SK-N-SH (cell line): ENCODE data around the gene RNF166. TPM values are rescaled to one million over a fixed set of nuclear protein-coding genes. Genes with fewer than 3 reads are reported as not detected.
A peak's percentile ranks its signal among the peaks of the same experiment; 100 is the strongest.

Experiments
- CTCF ChIA-PET: fragments of 300-600, 350-600 bp; formaldehyde crosslinking; extraction: SDS; loops from one replicate; lab custom pipeline; 2021; lab: Yijun Ruan, JAX
- POLR2A ChIA-PET: fragments of 350-600 bp; sonication (Branson Sonifier 250); formaldehyde crosslinking; extraction: SDS; loops from one replicate; lab custom pipeline; 2020; ENCODE audit warnings: antibody characterized with exemption, inconsistent platforms; lab: Yijun Ruan, JAX
- DNase-seq: peaks from one replicate; pipeline ENCODE4 v3.0.0; 2012
- H2AFZ ChIP-seq: fragments of 200-600 bp; sonication (generic); 2 replicates; pipeline ENCODE4 v1.8.1; 2016; ENCODE audit warnings: antibody characterized with exemption, mild to moderate bottlenecking, low read depth
- H3F3A ChIP-seq: fragments of 200-600 bp; sonication (generic); replicated peaks from 2 replicates; pipeline ENCODE3; 2016; ENCODE audit warnings: antibody characterized with exemption, mild to moderate bottlenecking; ENCODE audit not compliant: insufficient read depth
- H3K27ac ChIP-seq, 2 experiments: fragments of 200-500 bp in 1 of 2; fragments of 200-600 bp in 1 of 2; sonication (Bioruptor generic) in 1 of 2; sonication (generic), shearing (Covaris generic) in 1 of 2; 2 replicates each; pipeline versions ENCODE4 v1.5.1 to v1.6.1; 2014 to 2016; ENCODE audit warnings: low read depth in 2 of 2, inconsistent platforms in 1 of 2, low read length in 1 of 2, mild to moderate bottlenecking in 1 of 2, mixed read lengths in 1 of 2
- H3K27me3 ChIP-seq: fragments of 200-600 bp; sonication (generic), shearing (Covaris generic); 2 replicates; pipeline ENCODE4 v1.6.1; 2016; ENCODE audit warnings: mixed run types; ENCODE audit not compliant: insufficient read depth
- H3K36me3 ChIP-seq, 2 experiments: fragments of 200-500 bp in 1 of 2; fragments of 200-600 bp in 1 of 2; sonication (Bioruptor generic) in 1 of 2; sonication (generic) in 1 of 2; replicated peaks in 1 of 2; 2 replicates each; pipeline versions ENCODE3 to v1.5.1; 2014 to 2016; ENCODE audit warnings: low read length in 1 of 2, mild to moderate bottlenecking in 1 of 2; ENCODE audit not compliant: insufficient read depth in 2 of 2, control insufficient read depth in 1 of 2
- H3K4me1 ChIP-seq, 2 experiments: fragments of 200-500 bp in 1 of 2; fragments of 200-600 bp in 1 of 2; sonication (Bioruptor generic) in 1 of 2; sonication (generic), shearing (Covaris generic) in 1 of 2; 2 replicates each; pipeline versions ENCODE4 v1.5.1 to v1.6.1; 2014 to 2016; ENCODE audit warnings: low read depth in 1 of 2, low read length in 1 of 2, mixed run types in 1 of 2; ENCODE audit not compliant: insufficient read depth in 2 of 2, control insufficient read depth in 1 of 2
- H3K4me2 ChIP-seq: fragments of 200-600 bp; sonication (generic), shearing (Covaris generic); 2 replicates; pipeline ENCODE4 v1.6.1; 2017; ENCODE audit warnings: mixed run types
- H3K4me3 ChIP-seq, 2 experiments: fragments of 200-500 bp in 1 of 2; fragments of 200-600 bp in 1 of 2; sonication (Bioruptor generic) in 1 of 2; sonication (generic), shearing (Covaris generic) in 1 of 2; 2 replicates each; pipeline versions ENCODE4 v1.5.1 to v1.8.1; 2014 to 2016; ENCODE audit warnings: low read depth in 2 of 2, inconsistent platforms in 1 of 2, low read length in 1 of 2, mild to moderate bottlenecking in 1 of 2, mixed read lengths in 1 of 2, moderate library complexity in 1 of 2
- H3K79me2 ChIP-seq: fragments of 200-600 bp; sonication (generic); 2 replicates; pipeline ENCODE4 v1.8.1; 2017; ENCODE audit warnings: mild to moderate bottlenecking; ENCODE audit not compliant: insufficient read depth
- H3K9ac ChIP-seq: fragments of 200-600 bp; sonication (generic); 2 replicates; pipeline ENCODE4 v1.6.1; 2017; ENCODE audit warnings: mixed run types
- H3K9me2 ChIP-seq: fragments of 200-600 bp; sonication (generic); 2 replicates; pipeline ENCODE4 v1.6.1; 2017; ENCODE audit warnings: mixed run types
- H3K9me3 ChIP-seq: fragments of 200-600 bp; sonication (generic); 2 replicates; pipeline ENCODE4 v1.6.1; 2017; ENCODE audit warnings: mixed run types, mild to moderate bottlenecking, moderate library complexity
- H4K20me1 ChIP-seq: fragments of 200-600 bp; sonication (generic); 2 replicates; pipeline ENCODE4 v1.6.1; 2017; ENCODE audit warnings: mild to moderate bottlenecking, mixed run types; ENCODE audit not compliant: insufficient read depth
- ELF1 ChIP-seq: IDR thresholded peaks from 2 replicates; pipeline ENCODE4 v1.4.0; 2012
- NRF1 ChIP-seq: IDR thresholded peaks from 2 replicates; pipeline ENCODE4 v1.6.1; 2012; ENCODE audit warnings: low read depth, mild to moderate bottlenecking, low read length
- RAD21 ChIP-seq: IDR thresholded peaks from 2 replicates; pipeline ENCODE4 v1.6.1; 2012; ENCODE audit warnings: mild to moderate bottlenecking, low read length
- RFX5 ChIP-seq: IDR thresholded peaks from 2 replicates; pipeline ENCODE4 v1.6.1; 2012; ENCODE audit warnings: mild to moderate bottlenecking, improper control_type of control experiment, low read length
- TCF12 ChIP-seq: IDR thresholded peaks from 2 replicates; pipeline ENCODE4 v1.4.0; 2012
- WGBS: methylation state at CpG from one replicate; pipeline ENCODE4 v1.1.6; 2017; ENCODE audit warnings: low lambda C conversion rate; 5-methylcytosine and 5-hydroxymethylcytosine counted together
- polyA plus RNA-seq, 3 experiments: library from polyadenylated mRNA; depleted of rRNA; stranded (reverse); fragments of >200 nt; gene quantifications; 2 replicates each; pipeline ENCODE4 v1.2.3, GENCODE V29; 2012
- TF ChIP-seq, protein P1 (sequence below): fragments of 200-600 bp; sonication (generic); IDR thresholded peaks from 2 replicates; pipeline ENCODE4 v1.6.1; 2017; ENCODE audit warnings: antibody characterized with exemption, mild to moderate bottlenecking, moderate library complexity
- TF ChIP-seq, protein P2 (sequence below): fragments of 150-350 bp; IDR thresholded peaks from 2 replicates; pipeline ENCODE4 v1.6.1; 2017; ENCODE audit warnings: antibody characterized with exemption, low read length, low read depth, borderline replicate concordance
- TF ChIP-seq, protein P3 (sequence below): IDR thresholded peaks from 2 replicates; pipeline ENCODE4 v1.4.0; 2012; ENCODE audit warnings: low read depth
- TF ChIP-seq, protein P4 (sequence below): IDR thresholded peaks from 2 replicates; pipeline ENCODE4 v1.6.1; 2012; ENCODE audit warnings: mild to moderate bottlenecking, low read depth, low read length, moderate library complexity

The RNF166 gene
- polyA plus RNA-seq, 1 of the 3 experiments (the other 2 are of a cell fraction), result 17.2 TPM

DNA sequence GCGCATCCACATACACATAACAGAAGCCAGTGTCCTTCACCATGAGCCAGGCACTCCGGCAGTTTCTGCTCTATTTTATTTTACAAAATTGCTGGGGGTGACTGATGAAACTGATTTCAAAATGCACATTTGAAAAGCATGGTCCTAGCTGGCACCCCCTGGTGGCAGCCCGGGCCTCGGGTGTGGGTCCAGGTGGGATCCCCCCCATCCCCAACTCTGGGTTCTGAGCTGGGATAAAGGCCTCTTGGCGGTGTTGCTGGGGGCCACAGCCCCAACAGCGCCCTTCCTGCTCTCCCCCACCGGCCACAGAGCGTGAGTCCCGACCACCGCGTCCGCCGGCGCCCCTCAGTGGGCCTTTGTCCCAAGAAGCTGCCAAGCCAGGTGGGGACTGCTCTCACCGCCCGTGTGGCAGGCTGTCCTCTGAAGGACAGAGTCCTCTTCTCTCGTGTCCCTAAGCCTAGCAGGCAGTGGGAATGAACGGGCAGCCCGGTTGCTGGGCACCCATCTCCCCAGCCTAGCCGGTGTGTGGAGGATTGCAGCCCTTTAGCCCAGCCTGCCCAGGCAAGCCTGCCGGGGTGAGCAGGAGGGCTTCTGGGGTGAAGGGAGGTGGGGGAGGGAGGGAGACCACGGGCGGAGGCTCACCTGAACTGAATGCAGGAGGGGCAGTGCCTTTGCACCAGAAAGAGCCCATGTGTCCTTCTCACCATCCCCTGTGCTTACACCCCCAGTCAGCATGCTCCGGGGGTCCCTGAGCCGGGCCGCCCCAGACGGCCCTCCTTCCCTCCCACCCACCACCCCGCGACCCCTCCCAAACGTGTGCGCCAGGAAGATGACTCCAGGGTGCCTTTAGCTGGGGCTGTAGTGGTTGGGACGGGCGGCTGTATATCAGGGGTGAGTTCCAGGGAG, 20.8 kb downstream of the RNF166 start:
- H3K27me3 ChIP-seq, result no peaks in the 10 kb centered on the region; the same call in 1 of the 2 replicates
- H3K9ac ChIP-seq, result no peak overlapping the region
- peak; percentile 79 for DNase-seq
- TF ChIP-seq, protein P1, sequence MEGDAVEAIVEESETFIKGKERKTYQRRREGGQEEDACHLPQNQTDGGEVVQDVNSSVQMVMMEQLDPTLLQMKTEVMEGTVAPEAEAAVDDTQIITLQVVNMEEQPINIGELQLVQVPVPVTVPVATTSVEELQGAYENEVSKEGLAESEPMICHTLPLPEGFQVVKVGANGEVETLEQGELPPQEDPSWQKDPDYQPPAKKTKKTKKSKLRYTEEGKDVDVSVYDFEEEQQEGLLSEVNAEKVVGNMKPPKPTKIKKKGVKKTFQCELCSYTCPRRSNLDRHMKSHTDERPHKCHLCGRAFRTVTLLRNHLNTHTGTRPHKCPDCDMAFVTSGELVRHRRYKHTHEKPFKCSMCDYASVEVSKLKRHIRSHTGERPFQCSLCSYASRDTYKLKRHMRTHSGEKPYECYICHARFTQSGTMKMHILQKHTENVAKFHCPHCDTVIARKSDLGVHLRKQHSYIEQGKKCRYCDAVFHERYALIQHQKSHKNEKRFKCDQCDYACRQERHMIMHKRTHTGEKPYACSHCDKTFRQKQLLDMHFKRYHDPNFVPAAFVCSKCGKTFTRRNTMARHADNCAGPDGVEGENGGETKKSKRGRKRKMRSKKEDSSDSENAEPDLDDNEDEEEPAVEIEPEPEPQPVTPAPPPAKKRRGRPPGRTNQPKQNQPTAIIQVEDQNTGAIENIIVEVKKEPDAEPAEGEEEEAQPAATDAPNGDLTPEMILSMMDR, result peak; percentile 78
- TF ChIP-seq NRF1 (no peak), RAD21 (no peak), RFX5 (no peak), TCF12 (no peak), ELF1 (no peak)
- TF ChIP-seq, protein P2, sequence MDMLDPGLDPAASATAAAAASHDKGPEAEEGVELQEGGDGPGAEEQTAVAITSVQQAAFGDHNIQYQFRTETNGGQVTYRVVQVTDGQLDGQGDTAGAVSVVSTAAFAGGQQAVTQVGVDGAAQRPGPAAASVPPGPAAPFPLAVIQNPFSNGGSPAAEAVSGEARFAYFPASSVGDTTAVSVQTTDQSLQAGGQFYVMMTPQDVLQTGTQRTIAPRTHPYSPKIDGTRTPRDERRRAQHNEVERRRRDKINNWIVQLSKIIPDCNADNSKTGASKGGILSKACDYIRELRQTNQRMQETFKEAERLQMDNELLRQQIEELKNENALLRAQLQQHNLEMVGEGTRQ, result no peak
- TF ChIP-seq, protein P3, sequence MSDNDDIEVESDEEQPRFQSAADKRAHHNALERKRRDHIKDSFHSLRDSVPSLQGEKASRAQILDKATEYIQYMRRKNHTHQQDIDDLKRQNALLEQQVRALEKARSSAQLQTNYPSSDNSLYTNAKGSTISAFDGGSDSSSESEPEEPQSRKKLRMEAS, result peak; percentile 21; the same call in 1 of the 2 replicates
- TF ChIP-seq, protein P4, sequence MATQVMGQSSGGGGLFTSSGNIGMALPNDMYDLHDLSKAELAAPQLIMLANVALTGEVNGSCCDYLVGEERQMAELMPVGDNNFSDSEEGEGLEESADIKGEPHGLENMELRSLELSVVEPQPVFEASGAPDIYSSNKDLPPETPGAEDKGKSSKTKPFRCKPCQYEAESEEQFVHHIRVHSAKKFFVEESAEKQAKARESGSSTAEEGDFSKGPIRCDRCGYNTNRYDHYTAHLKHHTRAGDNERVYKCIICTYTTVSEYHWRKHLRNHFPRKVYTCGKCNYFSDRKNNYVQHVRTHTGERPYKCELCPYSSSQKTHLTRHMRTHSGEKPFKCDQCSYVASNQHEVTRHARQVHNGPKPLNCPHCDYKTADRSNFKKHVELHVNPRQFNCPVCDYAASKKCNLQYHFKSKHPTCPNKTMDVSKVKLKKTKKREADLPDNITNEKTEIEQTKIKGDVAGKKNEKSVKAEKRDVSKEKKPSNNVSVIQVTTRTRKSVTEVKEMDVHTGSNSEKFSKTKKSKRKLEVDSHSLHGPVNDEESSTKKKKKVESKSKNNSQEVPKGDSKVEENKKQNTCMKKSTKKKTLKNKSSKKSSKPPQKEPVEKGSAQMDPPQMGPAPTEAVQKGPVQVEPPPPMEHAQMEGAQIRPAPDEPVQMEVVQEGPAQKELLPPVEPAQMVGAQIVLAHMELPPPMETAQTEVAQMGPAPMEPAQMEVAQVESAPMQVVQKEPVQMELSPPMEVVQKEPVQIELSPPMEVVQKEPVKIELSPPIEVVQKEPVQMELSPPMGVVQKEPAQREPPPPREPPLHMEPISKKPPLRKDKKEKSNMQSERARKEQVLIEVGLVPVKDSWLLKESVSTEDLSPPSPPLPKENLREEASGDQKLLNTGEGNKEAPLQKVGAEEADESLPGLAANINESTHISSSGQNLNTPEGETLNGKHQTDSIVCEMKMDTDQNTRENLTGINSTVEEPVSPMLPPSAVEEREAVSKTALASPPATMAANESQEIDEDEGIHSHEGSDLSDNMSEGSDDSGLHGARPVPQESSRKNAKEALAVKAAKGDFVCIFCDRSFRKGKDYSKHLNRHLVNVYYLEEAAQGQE, result no peak
- 15% methylated on average over 17 of the region's 33 CpGs for whole genome bisulfite sequencing
- ChIA-PET CTCF (interaction anchor here (0.6 to 1.9 kb wide), 9 partner anchors 10 to 52 kb away, joined by 3 to 12 read pairs (median 3); no protein-coding TSS in a partner anchor), POLR2A (no interaction called here)
- H3K4me1 ChIP-seq, result peaks cover 5 to 12% of the 10 kb centered on the region in 2 experiments; a peak in 2 of 4 replicates
- no peaks in the 10 kb centered on the region for H4K20me1 ChIP-seq
- peaks cover 5% of the 10 kb centered on the region for H3F3A ChIP-seq
- no peaks in the 10 kb centered on the region for H3K9me2 ChIP-seq
- H3K36me3 ChIP-seq, result no peaks in the 10 kb centered on the region
- H3K4me3 ChIP-seq, result peak overlapping the region; percentile 51 to 73
- H2AFZ ChIP-seq, result 0 out of 2 replicates have a peak overlapping the region, but pooled peaks have one; percentile 74
- H3K79me2 ChIP-seq, result no peaks in the 10 kb centered on the region
- H3K4me2 ChIP-seq, result peak overlapping the region; percentile 98
- H3K27ac ChIP-seq, result no peak overlapping the region
- H3K9me3 ChIP-seq, result no peaks in the 10 kb centered on the region
